AG08395 (cell line): ENCODE data around the gene TTLL1.
"Not testable (repeated sequence)": the region's sequence is repeated elsewhere in the genome, so short reads cannot be mapped to it uniquely, and the experiment has no call there.

Experiments used
- DNase-seq: peaks from one replicate; pipeline ENCODE4 v3.0.0; 2012; ENCODE audit warnings: mixed read lengths, low spot score

The TTLL1 gene

DNA sequence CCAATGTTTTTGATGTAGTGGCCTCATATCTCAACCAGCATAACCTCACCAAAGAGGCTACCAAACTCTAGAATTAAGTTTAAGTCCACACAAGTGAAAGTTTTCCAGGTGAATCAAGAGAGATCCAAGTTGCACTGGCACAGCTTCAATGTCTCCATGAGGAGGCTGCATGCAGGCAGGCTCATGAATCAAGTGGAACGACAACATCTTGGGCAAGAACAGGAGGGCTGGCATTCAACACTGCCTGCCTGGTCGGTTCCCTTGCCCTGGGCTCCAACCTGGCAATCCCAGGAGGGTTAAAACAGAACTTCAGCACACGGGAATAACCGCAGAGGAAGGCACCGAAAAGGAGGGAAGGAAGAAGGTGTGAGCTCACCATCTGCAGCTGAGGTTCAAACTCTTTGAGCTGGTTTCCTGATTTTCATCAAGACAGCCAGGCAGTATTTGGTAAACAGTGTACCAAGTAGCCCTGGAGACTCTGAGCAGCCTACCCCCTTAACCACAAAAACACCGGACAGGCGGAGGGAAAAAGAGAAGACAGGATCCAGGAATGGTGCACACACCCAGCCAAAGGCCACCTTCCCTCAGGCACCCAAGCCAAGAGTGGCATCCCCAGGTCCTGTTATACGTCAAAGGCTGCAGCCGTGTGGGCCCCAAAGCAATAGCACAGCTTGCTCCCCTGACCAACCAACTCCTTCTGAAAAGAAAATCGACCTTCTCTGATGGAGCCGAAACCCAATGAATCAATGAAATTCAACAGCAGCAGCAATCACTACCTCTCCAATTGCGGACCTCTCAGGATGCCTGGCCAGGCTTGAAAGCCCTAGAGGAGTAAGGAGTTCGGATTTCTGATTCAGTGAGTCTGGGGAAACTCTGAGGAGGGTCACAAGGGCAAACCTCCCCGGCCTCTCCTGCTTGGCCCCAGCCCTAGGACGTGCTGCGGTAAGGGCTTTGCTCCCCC is 75.6 kb downstream of the TTLL1 start:
- DNase-seq: no peak

- no peak for DNase-seq
Observed at GRCh38 chr22:43012390-43012789, 76.8 kb downstream of the TTLL1 start.

- DNase-seq: no peak
Observed at GRCh38 chr22:43011079-43011478, 78.1 kb downstream of the TTLL1 start.

- no peak for DNase-seq
Observed at GRCh38 chr22:43009444-43009843, 79.7 kb downstream of the TTLL1 start.

DNA sequence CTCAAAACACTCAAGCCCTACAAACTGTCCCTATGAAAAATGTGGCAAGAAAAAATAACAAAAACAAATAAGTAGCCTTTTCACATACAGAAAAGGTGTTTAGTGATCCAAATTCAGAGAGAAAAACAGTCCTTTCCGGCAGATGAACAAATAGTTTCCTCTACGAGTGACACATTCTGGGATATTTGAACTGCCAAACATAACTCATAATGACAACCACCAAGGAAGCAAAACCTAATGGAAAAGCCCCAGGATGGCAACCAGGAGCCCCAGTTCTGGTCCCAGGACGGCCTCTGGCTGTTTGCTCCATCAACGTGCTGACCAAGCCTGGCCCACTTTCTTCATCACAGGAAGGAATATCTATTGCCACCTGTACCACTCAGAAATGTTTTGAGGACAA is 80.3 kb downstream of the TTLL1 start:
- DNase-seq: no peak

- DNase-seq: no peak
Observed at GRCh38 chr22:43008509-43008908, 80.7 kb downstream of the TTLL1 start.

GRCh38 chr22:43007519-43008102 is 81.6 kb downstream of the TTLL1 start:
- DNase-seq: peak; percentile 52

- DNase-seq: no peak
Observed at GRCh38 chr22:43006753-43007152, 82.4 kb downstream of the TTLL1 start.

DNA sequence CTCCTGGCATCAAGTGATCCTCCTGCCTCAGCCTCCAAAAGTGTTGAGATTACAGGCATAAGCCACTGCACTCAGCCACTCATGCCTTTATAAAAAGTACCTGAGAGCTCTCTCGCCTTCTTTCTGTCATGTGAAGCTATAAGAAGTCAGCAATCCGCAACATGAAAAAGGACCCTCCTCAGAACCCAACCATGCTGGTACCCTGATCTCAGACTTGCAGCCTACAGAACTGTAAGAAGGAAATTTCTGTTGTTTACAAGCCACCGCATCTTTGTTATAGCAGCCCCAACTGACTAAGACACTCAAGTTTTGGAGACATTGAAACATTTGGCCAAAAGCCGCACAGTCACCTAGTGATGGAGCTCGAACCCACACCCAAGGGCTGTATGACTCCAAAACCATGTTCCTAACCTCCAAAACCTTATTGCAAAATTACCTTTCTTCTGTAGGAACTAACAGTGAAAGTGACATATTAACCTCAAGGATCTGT is 83.1 kb downstream of the TTLL1 start:
- no peak for DNase-seq

- no peak for DNase-seq
Observed at GRCh38 chr22:43005106-43005505, 84.1 kb downstream of the TTLL1 start.

DNA sequence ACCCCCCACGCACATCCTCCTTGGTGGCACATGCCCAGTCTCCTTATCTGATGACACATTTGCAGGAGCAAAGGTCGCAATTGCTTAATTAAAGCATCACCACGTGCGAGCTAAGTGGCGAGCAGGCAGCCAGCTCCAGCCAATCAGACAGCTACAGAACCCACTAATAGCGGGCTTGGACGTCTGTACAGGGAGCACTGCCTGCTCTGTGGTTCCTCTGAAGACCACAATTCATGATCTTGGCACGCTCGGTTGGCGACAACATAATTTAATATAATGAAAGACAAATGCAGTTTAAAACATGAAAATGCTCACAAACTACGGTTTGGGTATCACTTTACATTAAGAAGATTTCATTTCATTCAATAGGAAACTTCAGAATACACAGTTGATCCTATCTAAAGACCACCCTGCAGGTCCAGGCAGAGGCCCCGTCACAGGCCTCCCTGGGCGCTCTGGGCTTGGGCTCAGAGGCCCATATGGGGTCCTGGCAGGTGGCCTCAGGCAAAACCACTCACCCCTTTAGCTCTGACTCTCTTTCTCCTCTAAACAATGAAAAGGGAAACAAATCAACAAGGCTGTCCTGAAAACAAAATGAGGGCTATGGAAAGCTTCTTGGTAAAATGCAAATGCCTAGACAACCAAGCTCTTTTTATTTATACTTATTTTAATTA is 84.7 kb downstream of the TTLL1 start:
- DNase-seq: peak; percentile 73

GRCh38 chr22:43002202-43002586 is 87.0 kb downstream of the TTLL1 start:
- DNase-seq: peak; percentile 31

DNA sequence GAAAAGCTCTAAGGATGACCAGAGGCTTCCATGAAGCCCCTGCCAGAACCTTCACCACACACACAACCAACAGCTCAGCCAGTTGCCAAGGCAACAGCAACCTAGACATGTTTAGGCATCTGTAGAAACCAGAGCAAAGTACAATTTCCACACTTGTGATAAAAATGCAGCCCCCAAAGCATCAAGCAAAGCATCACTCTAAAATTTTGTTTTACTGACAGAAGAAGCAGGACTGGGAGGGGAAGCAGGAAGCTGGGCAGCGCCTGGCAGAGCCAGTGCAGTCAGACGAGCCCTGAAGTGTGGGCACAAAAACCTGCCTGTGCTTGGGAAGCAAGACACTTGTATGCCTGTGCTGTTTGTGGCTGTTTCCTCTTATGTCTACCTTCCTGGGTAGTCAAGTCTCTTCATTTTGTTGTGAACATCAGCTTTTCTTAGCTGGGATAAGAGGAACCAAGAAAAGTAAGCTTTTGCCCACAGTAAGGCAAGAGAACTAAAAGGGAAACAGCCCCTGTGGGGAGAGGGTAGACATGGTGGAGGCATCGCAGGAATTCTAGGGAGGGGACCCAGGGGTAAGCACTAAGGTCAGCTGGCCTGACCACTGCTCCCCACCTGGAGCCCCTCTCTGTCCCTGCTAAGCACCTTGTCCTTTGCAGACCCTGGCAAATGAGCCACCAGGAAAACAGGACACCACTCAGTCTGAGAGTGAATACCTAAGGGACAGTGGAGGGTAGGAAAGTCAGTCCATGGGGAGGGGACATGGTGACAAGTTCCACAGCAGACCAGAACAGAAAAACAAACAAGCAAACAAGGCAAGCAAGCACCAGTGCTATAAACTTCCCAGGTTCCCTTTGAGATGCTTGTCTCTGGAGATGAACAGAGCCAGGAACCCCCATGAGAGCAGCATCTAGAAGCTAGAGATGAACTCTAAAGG is 87.7 kb downstream of the TTLL1 start:
- DNase-seq: no peak

- DNase-seq: no peak
Observed at GRCh38 chr22:43000441-43001175, 88.6 kb downstream of the TTLL1 start.

DNA sequence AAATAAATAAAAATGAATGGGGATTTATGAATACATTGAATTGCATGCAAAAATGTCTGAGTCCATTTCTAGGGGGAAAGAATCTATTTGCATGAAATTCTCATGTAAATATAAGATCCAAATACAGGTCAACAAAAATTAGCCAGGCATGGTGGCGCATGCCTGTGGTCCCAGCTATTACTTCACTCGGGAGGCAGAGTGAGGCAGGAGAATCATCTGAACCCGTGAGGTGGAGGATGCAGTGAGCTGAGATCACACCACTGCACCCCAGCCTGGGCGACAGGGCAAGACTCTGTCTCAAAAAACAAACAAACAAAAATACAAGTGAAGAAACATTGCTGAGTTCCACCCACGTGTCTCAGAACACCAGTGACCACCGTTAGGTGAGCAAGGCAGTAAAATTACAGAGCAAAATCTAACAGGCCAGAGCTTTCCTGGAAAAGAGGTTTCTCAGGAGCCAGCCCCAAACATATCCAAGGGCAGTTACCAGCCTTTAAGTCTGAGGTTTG is 91.6 kb downstream of the TTLL1 start:
- DNase-seq: no peak

DNA sequence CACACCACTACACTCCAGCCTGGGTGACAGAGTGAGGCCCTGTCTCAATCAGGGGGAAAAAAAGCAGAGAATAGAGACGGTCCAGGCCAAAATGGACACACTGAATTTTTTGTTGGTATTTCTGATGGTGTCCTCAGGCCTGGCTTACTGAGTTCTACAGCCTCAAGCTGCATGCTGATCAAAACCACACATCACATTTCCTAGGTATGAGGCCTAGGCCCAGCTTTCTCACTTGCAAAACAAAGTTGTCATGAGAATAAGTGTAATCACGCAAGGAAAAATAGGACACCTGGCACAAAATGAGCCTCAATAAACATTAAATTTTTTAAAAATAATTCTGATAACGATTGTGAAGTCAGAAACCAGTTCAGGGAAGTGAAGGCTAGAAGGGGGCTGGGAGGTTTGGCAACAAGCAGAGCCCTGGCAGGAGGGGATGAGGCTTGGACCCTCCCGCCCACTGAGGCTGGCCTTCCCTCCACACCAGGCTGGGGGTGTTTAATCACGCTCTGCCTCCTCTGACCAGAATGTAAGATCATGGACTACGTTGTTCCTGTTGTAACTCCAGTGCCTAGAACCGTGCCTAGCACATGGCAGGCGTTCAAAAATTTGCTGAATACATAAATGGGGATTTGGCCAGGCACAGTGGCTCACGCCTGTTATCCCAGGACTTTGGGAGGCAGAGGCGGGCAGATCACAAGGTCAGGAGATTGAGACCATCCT is 92.4 kb downstream of the TTLL1 start:
- DNase-seq: no peak

- not testable (repeated sequence) for DNase-seq
Observed at GRCh38 chr22:42995654-42996053, 93.5 kb downstream of the TTLL1 start.

- peak; percentile 78 for DNase-seq
Observed at GRCh38 chr22:42994917-42995562, 94.2 kb downstream of the TTLL1 start.

GRCh38 chr22:42994276-42994916 is 94.8 kb downstream of the TTLL1 start:
- no peak for DNase-seq
